Duodenal mucosa (tissue), 2 donors: Measurements from ENCODE around the gene ADGRG1.

Experiments
- H3K27ac ChIP-seq: one replicate; pipeline ENCODE4 v1.7.0; 2013; ENCODE audit warnings: low read depth, low read length
- H3K27me3 ChIP-seq, 2 donors: one replicate each; pipeline ENCODE4 v1.7.0; 2013; ENCODE audit warnings: low read length in 2 of 2, control low read depth in 1 of 2; ENCODE audit not compliant: insufficient read depth in 2 of 2, control insufficient read depth in 1 of 2
- H3K36me3 ChIP-seq, 2 donors: one replicate each; pipeline ENCODE4 v1.7.0; 2013; ENCODE audit warnings: low read length in 2 of 2, control low read depth in 1 of 2; ENCODE audit not compliant: insufficient read depth in 2 of 2, control insufficient read depth in 1 of 2
- H3K4me1 ChIP-seq, 2 donors: one replicate each; pipeline ENCODE4 v1.7.0; 2013; ENCODE audit warnings: low read length in 2 of 2, control low read depth in 1 of 2; ENCODE audit not compliant: insufficient read depth in 2 of 2, control insufficient read depth in 1 of 2
- H3K4me3 ChIP-seq, 2 donors: one replicate each; pipeline ENCODE4 v1.7.0; 2013; ENCODE audit warnings: low read length in 2 of 2, low read depth in 1 of 2
- H3K9ac ChIP-seq, 2 donors: one replicate each; pipeline ENCODE4 v1.7.0; 2013; ENCODE audit warnings: low read length in 2 of 2, low read depth in 1 of 2
- H3K9me3 ChIP-seq, 2 donors: one replicate each; pipeline ENCODE4 v1.7.0; 2013; ENCODE audit warnings: low read length in 2 of 2, control low read depth in 1 of 2; ENCODE audit not compliant: control insufficient read depth in 1 of 2

ADGRG1 gene

GRCh38 chr16:57700781-57701551, 72.5 kb downstream of the ADGRG1 start:
- Histone ChIP-seq H3K4me1 (peaks cover 0 to 7% of the 10 kb centered on the region in 2 donors), H3K27me3 (no peaks in the 10 kb centered on the region), H3K9ac (no peak overlapping the region), H3K4me3 (no peak overlapping the region), H3K36me3 (no peaks in the 10 kb centered on the region), H3K9me3 (no peaks in the 10 kb centered on the region), H3K27ac (no peak overlapping the region)

DNA sequence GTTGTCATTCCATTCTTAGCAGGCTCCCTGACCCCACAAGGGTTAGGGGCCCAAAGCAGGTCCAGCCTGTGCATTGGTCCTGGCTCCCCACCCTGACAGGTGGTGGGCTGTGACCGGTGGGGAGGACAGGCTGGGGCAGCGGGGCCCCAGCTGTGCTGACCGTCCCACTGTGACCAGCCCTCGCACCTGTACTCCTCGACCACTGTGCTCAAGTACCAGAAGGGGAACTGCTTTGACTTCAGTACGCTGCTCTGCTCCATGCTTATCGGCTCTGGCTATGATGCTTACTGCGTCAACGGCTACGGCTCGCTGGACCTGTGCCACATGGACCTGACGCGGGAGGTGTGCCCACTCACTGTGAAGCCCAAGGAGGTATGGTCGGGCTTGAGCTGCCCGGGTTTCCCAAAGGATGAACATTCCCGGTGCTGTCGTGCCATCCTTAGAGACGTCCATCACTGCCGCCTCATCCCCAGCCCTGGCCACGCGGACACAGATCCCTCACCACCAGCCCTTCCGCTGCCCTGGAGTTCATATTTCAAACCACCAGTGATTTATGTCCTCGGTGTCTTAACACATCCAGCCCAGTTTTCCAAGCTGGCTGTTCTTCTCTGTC, 73.4 kb downstream of the ADGRG1 start:
- no peak overlapping the region for H3K4me3 ChIP-seq
- no peaks in the 10 kb centered on the region for H3K9me3 ChIP-seq
- H3K27me3 ChIP-seq = no peaks in the 10 kb centered on the region
- no peak overlapping the region for H3K27ac ChIP-seq
- H3K9ac ChIP-seq = no peak overlapping the region
- H3K4me1 ChIP-seq = peaks cover 0 to 7% of the 10 kb centered on the region in 2 donors
- H3K36me3 ChIP-seq = no peaks in the 10 kb centered on the region

DNA sequence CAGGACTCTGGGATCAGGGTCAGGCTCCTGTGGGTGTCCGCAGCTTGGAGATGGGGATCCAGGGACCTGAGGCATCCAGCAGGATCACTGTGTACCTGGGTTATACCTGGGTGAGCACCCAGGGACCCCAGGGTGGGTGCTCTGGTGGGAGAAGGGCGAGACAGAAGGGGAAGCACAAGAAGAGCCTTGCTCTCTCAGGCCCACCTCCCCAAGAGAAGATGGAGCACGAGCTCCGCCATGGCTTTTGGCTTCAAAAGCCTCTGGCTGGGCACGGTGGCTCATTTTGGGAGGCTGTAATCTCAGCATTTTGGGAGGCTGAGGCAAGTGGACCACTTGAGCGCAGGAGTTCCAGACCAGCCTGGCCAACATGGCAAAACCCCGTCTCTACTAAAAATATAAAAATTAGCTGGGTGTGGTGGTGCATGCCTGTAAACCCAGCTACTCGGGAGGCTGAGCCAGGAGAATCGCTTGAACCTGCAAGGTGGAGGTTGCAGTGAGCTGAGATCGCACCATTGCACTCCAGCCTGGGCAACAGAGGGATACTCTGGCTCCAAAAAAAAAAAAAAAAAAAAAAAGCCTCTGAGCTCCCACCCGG, 75.1 kb downstream of the ADGRG1 start:
- no peaks in the 10 kb centered on the region for H3K36me3 ChIP-seq
- no peaks in the 10 kb centered on the region for H3K27me3 ChIP-seq
- no peak overlapping the region for H3K4me3 ChIP-seq
- no peak overlapping the region for H3K27ac ChIP-seq
- peaks cover 0 to 7% of the 10 kb centered on the region in 2 donors for H3K4me1 ChIP-seq
- no peak overlapping the region for H3K9ac ChIP-seq
- H3K9me3 ChIP-seq = no peaks in the 10 kb centered on the region

- no peaks in the 10 kb centered on the region for H3K27me3 ChIP-seq
- H3K4me1 ChIP-seq = peaks cover 0 to 7% of the 10 kb centered on the region in 2 donors
- H3K27ac ChIP-seq = no peak overlapping the region
- no peaks in the 10 kb centered on the region for H3K36me3 ChIP-seq
- H3K9me3 ChIP-seq = no peaks in the 10 kb centered on the region
- no peak overlapping the region for H3K9ac ChIP-seq
- H3K4me3 ChIP-seq = no peak overlapping the region
These were observed 75.8 kb downstream of the ADGRG1 start for GRCh38 chr16:57704011-57704904.

GRCh38 chr16:57704905-57705852, 76.7 kb downstream of the ADGRG1 start:
- Histone ChIP-seq H3K27me3 (no peaks in the 10 kb centered on the region), H3K4me1 (peaks cover 0 to 7% of the 10 kb centered on the region in 2 donors), H3K9me3 (no peaks in the 10 kb centered on the region), H3K9ac (no peak overlapping the region), H3K4me3 (no peak overlapping the region), H3K36me3 (no peaks in the 10 kb centered on the region), H3K27ac (no peak overlapping the region)

GRCh38 chr16:57706717-57707116, 78.3 kb downstream of the ADGRG1 start:
- Histone ChIP-seq H3K9ac (no peak overlapping the region), H3K36me3 (no peaks in the 10 kb centered on the region), H3K4me3 (no peak overlapping the region), H3K9me3 (no peaks in the 10 kb centered on the region), H3K27ac (no peak overlapping the region), H3K4me1 (no peaks in the 10 kb centered on the region), H3K27me3 (no peaks in the 10 kb centered on the region)

- Histone ChIP-seq H3K4me1 (no peaks in the 10 kb centered on the region), H3K36me3 (no peaks in the 10 kb centered on the region), H3K27ac (no peak overlapping the region), H3K4me3 (no peak overlapping the region), H3K9ac (no peak overlapping the region), H3K27me3 (no peaks in the 10 kb centered on the region), H3K9me3 (no peaks in the 10 kb centered on the region)
These were observed 78.9 kb downstream of the ADGRG1 start for GRCh38 chr16:57707331-57707730.

- Histone ChIP-seq H3K27me3 (no peaks in the 10 kb centered on the region), H3K4me3 (no peak overlapping the region), H3K4me1 (no peaks in the 10 kb centered on the region), H3K9ac (no peak overlapping the region), H3K36me3 (no peaks in the 10 kb centered on the region), H3K9me3 (no peaks in the 10 kb centered on the region), H3K27ac (no peak overlapping the region)
These were observed 79.7 kb downstream of the ADGRG1 start for GRCh38 chr16:57708168-57708567.

- Histone ChIP-seq H3K4me3 (no peak overlapping the region), H3K9me3 (no peaks in the 10 kb centered on the region), H3K27me3 (no peaks in the 10 kb centered on the region), H3K27ac (no peak overlapping the region), H3K9ac (no peak overlapping the region), H3K4me1 (no peaks in the 10 kb centered on the region), H3K36me3 (no peaks in the 10 kb centered on the region)
These were observed 81.2 kb downstream of the ADGRG1 start for GRCh38 chr16:57709663-57710062.
